Measurements from ENCODE around the gene ONECUT3.

The ONECUT3 gene

GRCh38 chr19:1783874-1784273 lies 30.6 kb downstream of the ONECUT3 start:
- no peak for TF ChIP-seq CTCF (IDR thresholded peaks at IDR 0.05; ENCODE audit: extremely low read depth, missing control alignments)
- DNase-seq (ENCODE audit: low spot score): no peak

- DNase-seq (ENCODE audit: low spot score): no peak
- TF ChIP-seq CTCF (IDR thresholded peaks at IDR 0.05; ENCODE audit: extremely low read depth, missing control alignments): no peak
Observed at GRCh38 chr19:1785310-1785709, 32.0 kb downstream of the ONECUT3 start.

GRCh38 chr19:1786668-1787067 lies 33.4 kb downstream of the ONECUT3 start:
- TF ChIP-seq CTCF (IDR thresholded peaks at IDR 0.05; ENCODE audit: extremely low read depth, missing control alignments): no peak
- no peak for DNase-seq (ENCODE audit: low spot score)

GRCh38 chr19:1787116-1787515 lies 33.8 kb downstream of the ONECUT3 start:
- no peak for DNase-seq (ENCODE audit: low spot score)
- TF ChIP-seq CTCF (IDR thresholded peaks at IDR 0.05; ENCODE audit: extremely low read depth, missing control alignments): no peak

GRCh38 chr19:1789261-1790041 lies 36.1 kb downstream of the ONECUT3 start:
- no peak for TF ChIP-seq CTCF (IDR thresholded peaks at IDR 0.05; ENCODE audit: extremely low read depth, missing control alignments)
- DNase-seq (ENCODE audit: low spot score): no peak

- TF ChIP-seq CTCF (IDR thresholded peaks at IDR 0.05; ENCODE audit: extremely low read depth, missing control alignments): no peak
- no peak for DNase-seq (ENCODE audit: low spot score)
Observed at GRCh38 chr19:1790054-1790792, 36.9 kb downstream of the ONECUT3 start.

GRCh38 chr19:1791879-1792278 lies 38.6 kb downstream of the ONECUT3 start:
- TF ChIP-seq CTCF (IDR thresholded peaks at IDR 0.05; ENCODE audit: extremely low read depth, missing control alignments): no peak
- DNase-seq (ENCODE audit: low spot score): no peak
